Measurements from ENCODE around the gene EHD1. TPM values are rescaled to one million over a fixed set of nuclear protein-coding genes. Genes with fewer than 3 reads are reported as not detected.
A peak's percentile ranks its signal among the peaks of the same experiment; 100 is the strongest.

EHD1 gene
- total and polyA plus RNA-seq, 7 experiments from 2014 or later: 102 to 263 (median 141) TPM

DNA sequence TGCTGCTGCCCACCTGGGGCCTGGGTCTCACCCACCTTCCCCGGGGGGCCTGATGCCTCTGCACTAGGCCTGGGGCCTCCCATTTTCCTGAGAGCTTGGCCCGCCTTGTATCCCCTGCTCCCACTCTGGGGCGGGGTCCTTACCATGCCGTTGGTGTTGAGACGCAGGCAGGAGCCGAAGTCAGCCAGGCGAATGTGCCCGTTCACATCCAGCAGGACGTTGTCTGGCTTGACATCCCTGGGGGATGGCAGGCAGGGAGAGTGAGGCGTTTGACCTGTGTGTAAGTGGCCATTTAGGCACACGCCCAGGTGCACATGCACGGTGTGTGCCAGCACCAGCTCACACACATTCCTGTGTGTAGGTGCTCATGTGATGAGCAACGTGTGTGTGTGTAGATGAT is 39.1 kb downstream of the EHD1 start:
- Mint-ChIP-seq H3K4me1 (peaks cover 6 to 15% (median 10%) of the 10 kb centered on the region in 7 donors), H3K4me3 (no peak overlapping the region), H3K9me3 (no peaks in the 10 kb centered on the region), H3K27ac (peak overlapping the region in 2 of 9 donors; percentile 4 to 83), H3K36me3 (peaks cover 0 to 3% (median 0%) of the 10 kb centered on the region in 5 donors), H3K27me3 (no peaks in the 10 kb centered on the region)
- POLR2A ChIA-PET: interaction anchor here (0.9 kb wide), 1 partner anchor 18 kb away, joined by 3 read pairs; no protein-coding TSS in a partner anchor
- DNase-seq (peak in 1 of 9 donors; percentile 5), ATAC-seq (no peak)
- Histone ChIP-seq H3K4me1 (ENCODE audit: control insufficient read depth in 2 of 2, insufficient read depth in 2 of 2, low read length in 2 of 2) (peaks cover 3 to 8% of the 10 kb centered on the region in 2 donors), H3K27ac (ENCODE audit: low read depth, low read length) (no peak overlapping the region), H3K4me3 (ENCODE audit: low read length) (no peak overlapping the region), H3K27me3 (ENCODE audit: control insufficient read depth in 2 of 2, insufficient read depth in 2 of 2, low read length in 2 of 2) (no peaks in the 10 kb centered on the region), H3K36me3 (ENCODE audit: control insufficient read depth in 2 of 3, insufficient read depth in 3 of 3, low read length in 3 of 3) (peaks cover 0 to 54% (median 0%) of the 10 kb centered on the region in 3 experiments), H3K9me3 (ENCODE audit: control insufficient read depth in 2 of 3, low read length in 3 of 3) (no peaks in the 10 kb centered on the region)
- intact Hi-C loops (cut with micrococcal nuclease): no loop called here
- CTCF ChIA-PET: no interaction called here

DNA sequence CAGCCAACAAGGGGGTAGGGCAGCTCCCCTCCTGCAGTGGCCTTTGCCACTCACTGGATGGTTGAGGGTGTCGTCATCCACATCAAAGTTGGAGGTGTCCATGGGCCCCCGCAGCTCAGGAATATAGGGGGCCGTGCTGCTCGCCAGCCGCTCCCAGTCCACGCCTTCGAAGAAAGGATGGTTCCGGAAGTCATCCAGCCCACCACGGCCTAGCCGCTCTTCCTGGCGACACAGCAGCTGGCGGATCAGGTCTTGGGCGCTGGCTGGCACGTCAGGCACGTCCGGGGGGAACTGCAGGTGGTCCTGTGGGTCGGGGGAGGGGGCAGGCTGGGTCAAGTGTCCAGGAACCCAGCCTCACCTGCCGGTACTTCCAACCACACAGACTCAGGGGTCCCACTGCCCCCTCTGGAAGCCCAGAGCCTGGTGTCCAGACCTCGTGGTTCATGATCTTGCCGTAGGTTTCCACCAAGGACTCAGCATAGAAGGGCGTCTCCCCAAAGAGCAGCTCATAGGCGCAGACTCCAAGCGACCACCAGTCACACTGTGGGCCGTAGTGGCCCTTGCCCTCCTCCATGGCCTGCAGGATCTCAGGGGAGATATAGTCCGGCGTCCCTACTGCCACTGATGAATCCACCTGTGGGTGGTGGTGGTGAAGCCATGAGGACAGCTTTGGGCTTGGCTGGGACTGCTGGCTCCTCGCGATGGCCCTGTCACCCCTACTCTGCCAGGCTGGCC is 39.7 kb downstream of the EHD1 start:
- no peaks in the 10 kb centered on the region for H3K27me3 Mint-ChIP-seq
- ChIA-PET CTCF (no interaction called here), POLR2A (interaction anchor here (0.9 kb wide), 1 partner anchor 17 kb away, joined by 3 read pairs; no protein-coding TSS in a partner anchor)
- no peaks in the 10 kb centered on the region for H3K27me3 ChIP-seq (ENCODE audit: control insufficient read depth in 2 of 2, insufficient read depth in 2 of 2, low read length in 2 of 2)
- H3K9me3 ChIP-seq (ENCODE audit: control insufficient read depth in 2 of 3, low read length in 3 of 3): no peaks in the 10 kb centered on the region
- no peak overlapping the region for H3K4me3 ChIP-seq (ENCODE audit: low read length)
- ATAC-seq (no peak), DNase-seq (peak in 1 of 9 donors; percentile 5)
- H3K27ac ChIP-seq (ENCODE audit: low read depth, low read length): no peak overlapping the region
- H3K27ac Mint-ChIP-seq: no peak overlapping the region
- no peaks in the 10 kb centered on the region for H3K9me3 Mint-ChIP-seq
- intact Hi-C loops (cut with micrococcal nuclease): no loop called here
- peaks cover 0 to 60% (median 0%) of the 10 kb centered on the region in 3 experiments for H3K36me3 ChIP-seq (ENCODE audit: control insufficient read depth in 2 of 3, insufficient read depth in 3 of 3, low read length in 3 of 3)
- H3K4me1 ChIP-seq (ENCODE audit: control insufficient read depth in 2 of 2, insufficient read depth in 2 of 2, low read length in 2 of 2): peaks cover 3 to 4% of the 10 kb centered on the region in 2 donors
- H3K4me3 Mint-ChIP-seq: no peak overlapping the region
- peaks cover 0 to 3% (median 0%) of the 10 kb centered on the region in 5 donors for H3K36me3 Mint-ChIP-seq
- H3K4me1 Mint-ChIP-seq: peaks cover 3 to 10% (median 7%) of the 10 kb centered on the region in 7 donors

DNA sequence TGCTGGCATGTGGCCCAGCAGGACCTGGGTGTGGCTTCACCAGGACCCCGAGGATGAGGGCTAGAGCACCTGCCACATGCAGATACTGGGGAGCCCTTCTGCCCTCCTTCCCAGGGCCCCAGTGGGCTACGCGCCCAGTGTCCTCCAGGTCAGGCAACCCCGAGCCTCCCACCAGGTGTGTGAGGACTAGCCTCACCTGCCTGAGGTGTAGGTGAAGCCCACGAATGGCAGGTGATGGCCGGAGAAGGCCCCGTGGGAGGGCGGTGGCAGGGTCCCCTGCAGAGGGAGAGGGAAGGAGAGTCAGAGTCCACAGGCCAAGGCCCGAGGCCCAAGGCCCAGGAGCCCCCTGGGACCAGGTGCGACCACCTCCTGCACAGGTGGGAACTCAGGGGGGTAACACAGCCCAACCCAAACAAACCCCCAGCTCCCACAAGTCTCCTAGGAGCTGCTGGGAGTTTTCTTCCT is 40.5 kb downstream of the EHD1 start:
- Histone ChIP-seq H3K4me3 (ENCODE audit: low read length) (no peak overlapping the region), H3K36me3 (ENCODE audit: control insufficient read depth in 2 of 3, insufficient read depth in 3 of 3, low read length in 3 of 3) (peaks cover 0 to 68% (median 0%) of the 10 kb centered on the region in 3 experiments), H3K27ac (ENCODE audit: low read depth, low read length) (no peak overlapping the region), H3K4me1 (ENCODE audit: control insufficient read depth in 2 of 2, insufficient read depth in 2 of 2, low read length in 2 of 2) (no peaks in the 10 kb centered on the region), H3K27me3 (ENCODE audit: control insufficient read depth in 2 of 2, insufficient read depth in 2 of 2, low read length in 2 of 2) (no peaks in the 10 kb centered on the region), H3K9me3 (ENCODE audit: control insufficient read depth in 2 of 3, low read length in 3 of 3) (no peaks in the 10 kb centered on the region)
- ATAC-seq (no peak), DNase-seq (peak in 1 of 9 donors; percentile 7)
- H3K4me3 Mint-ChIP-seq: no peak overlapping the region
- peaks cover 0 to 2% (median under 1%) of the 10 kb centered on the region in 7 donors for H3K4me1 Mint-ChIP-seq
- H3K36me3 Mint-ChIP-seq: peaks cover 0 to 3% (median 0%) of the 10 kb centered on the region in 5 donors
- CTCF ChIA-PET: no interaction called here
- no peak overlapping the region for H3K27ac Mint-ChIP-seq
- H3K9me3 Mint-ChIP-seq: no peaks in the 10 kb centered on the region
- H3K27me3 Mint-ChIP-seq: no peaks in the 10 kb centered on the region
- intact Hi-C loops (cut with micrococcal nuclease): no loop called here
- POLR2A ChIA-PET: no interaction called here

DNA sequence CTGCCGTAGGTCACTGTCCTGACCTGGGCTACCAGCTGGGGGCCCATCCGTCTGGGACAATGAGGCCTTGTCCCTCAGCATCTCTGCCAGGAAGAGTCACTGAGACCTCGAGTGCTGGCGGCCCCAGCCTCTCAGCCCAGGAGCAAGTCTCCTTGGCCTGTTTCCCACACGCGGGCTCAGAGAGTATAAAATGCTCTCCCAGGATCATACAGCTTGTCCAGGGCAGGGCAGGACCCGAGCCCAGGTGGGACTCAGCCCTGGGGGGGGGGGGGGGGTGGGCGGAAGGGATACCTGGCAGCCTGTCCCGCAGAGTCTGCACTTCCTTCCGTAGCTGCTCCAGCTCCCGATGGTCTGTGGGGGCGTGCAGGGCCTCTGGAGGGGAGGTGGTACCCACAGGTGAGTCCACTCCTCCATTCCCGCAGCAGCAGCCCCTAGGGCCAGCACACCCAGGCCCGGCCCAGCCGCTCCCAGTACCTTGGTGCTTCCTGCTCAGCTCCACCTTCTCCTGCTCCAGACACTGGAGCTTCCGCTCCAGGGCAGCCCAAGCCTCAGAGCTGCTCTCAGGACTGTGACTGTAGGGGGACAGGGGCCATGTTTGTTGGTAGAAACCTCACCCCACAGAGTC is 41.9 kb downstream of the EHD1 start:
- peaks cover 0 to 82% (median 0%) of the 10 kb centered on the region in 3 experiments for H3K36me3 ChIP-seq (ENCODE audit: control insufficient read depth in 2 of 3, insufficient read depth in 3 of 3, low read length in 3 of 3)
- no peaks in the 10 kb centered on the region for H3K4me1 ChIP-seq (ENCODE audit: control insufficient read depth in 2 of 2, insufficient read depth in 2 of 2, low read length in 2 of 2)
- peaks cover 0 to 5% (median 0%) of the 10 kb centered on the region in 5 donors for H3K36me3 Mint-ChIP-seq
- no peaks in the 10 kb centered on the region for H3K9me3 Mint-ChIP-seq
- no peak overlapping the region for H3K4me3 Mint-ChIP-seq
- no peaks in the 10 kb centered on the region for H3K4me1 Mint-ChIP-seq
- CTCF ChIA-PET: interaction anchor here (0.8 to 1.1 kb wide), 3 partner anchors 11 to 152 kb away, joined by 3 to 4 read pairs (median 3); no protein-coding TSS in a partner anchor
- POLR2A ChIA-PET: no interaction called here
- H3K9me3 ChIP-seq (ENCODE audit: control insufficient read depth in 2 of 3, low read length in 3 of 3): no peaks in the 10 kb centered on the region
- DNase-seq (peak in 1 of 9 donors; percentile 7), ATAC-seq (no peak)
- no peak overlapping the region for H3K27ac ChIP-seq (ENCODE audit: low read depth, low read length)
- intact Hi-C loops (cut with micrococcal nuclease): no loop called here
- H3K27ac Mint-ChIP-seq: no peak overlapping the region
- no peak overlapping the region for H3K4me3 ChIP-seq (ENCODE audit: low read length)
- H3K27me3 Mint-ChIP-seq: no peaks in the 10 kb centered on the region
- H3K27me3 ChIP-seq (ENCODE audit: control insufficient read depth in 2 of 2, insufficient read depth in 2 of 2, low read length in 2 of 2): no peaks in the 10 kb centered on the region

DNA sequence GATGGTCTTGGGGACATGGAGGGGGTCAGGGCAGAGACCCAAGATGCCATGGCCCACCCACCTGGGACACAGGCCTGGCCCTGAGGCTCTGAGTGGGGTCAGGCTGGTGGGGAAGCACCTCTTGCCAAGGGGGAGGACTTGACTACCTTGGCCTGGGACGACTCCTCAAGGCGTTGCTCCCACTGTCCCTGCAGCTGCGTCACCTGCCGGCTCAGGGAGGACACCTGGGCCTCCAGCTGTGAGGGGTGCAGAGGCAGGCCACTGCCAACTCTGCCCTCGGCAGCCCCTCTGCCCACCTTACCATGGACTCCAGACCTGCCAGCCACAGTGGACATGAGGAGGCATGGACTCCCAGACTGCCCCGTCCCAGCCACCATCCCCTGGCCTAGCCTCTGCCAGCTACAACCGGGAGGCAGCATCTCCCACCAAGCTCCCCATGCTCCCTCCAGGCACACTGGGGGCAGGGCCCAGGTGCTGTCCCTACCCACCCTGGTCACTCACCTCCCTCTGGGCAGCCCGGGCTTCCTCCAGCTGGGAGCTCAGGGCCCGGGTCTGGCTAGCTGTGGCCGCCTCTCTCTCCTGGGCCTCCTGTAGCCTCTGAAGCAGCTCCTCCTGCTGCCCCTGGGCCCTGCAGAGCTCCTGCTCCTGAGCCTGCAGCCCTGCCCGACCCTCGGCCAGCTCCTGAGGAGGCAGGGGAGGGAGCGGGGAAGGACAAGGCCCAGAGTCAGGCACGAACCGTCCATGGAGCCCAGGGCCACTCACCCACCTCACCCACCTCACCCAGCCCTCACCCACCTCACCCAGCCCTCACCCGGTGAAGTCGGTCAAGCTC is 42.6 kb downstream of the EHD1 start:
- Histone ChIP-seq H3K4me3 (ENCODE audit: low read length) (no peak overlapping the region), H3K27ac (ENCODE audit: low read depth, low read length) (no peak overlapping the region), H3K9me3 (ENCODE audit: control insufficient read depth in 2 of 3, low read length in 3 of 3) (no peaks in the 10 kb centered on the region), H3K36me3 (ENCODE audit: control insufficient read depth in 2 of 3, insufficient read depth in 3 of 3, low read length in 3 of 3) (peaks cover 0 to 87% (median 0%) of the 10 kb centered on the region in 3 experiments), H3K27me3 (ENCODE audit: control insufficient read depth in 2 of 2, insufficient read depth in 2 of 2, low read length in 2 of 2) (no peaks in the 10 kb centered on the region), H3K4me1 (ENCODE audit: control insufficient read depth in 2 of 2, insufficient read depth in 2 of 2, low read length in 2 of 2) (no peaks in the 10 kb centered on the region)
- no peak overlapping the region for H3K4me3 Mint-ChIP-seq
- H3K4me1 Mint-ChIP-seq: no peaks in the 10 kb centered on the region
- peak in 1 of 9 donors; percentile 7 for DNase-seq
- ChIA-PET POLR2A (no interaction called here), CTCF (interaction anchor here (1.0 to 1.1 kb wide), 2 partner anchors 12 to 153 kb away, joined by 3 to 4 read pairs; no protein-coding TSS in a partner anchor)
- H3K9me3 Mint-ChIP-seq: no peaks in the 10 kb centered on the region
- no peaks in the 10 kb centered on the region for H3K27me3 Mint-ChIP-seq
- ATAC-seq: no peak
- intact Hi-C loops (cut with micrococcal nuclease): no loop called here
- H3K36me3 Mint-ChIP-seq: peaks cover 0 to 5% (median 0%) of the 10 kb centered on the region in 5 donors
- no peak overlapping the region for H3K27ac Mint-ChIP-seq
